ENCODE measurements around the gene PLAAT3. TPM values are rescaled to one million over a fixed set of nuclear protein-coding genes. Genes with fewer than 3 reads are reported as not detected.

PLAAT3 gene
- total RNA-seq, 4 donors from 2014 or later, result 278 to 514 (median 407) TPM

- TF ChIP-seq CTCF (IDR thresholded peaks at IDR 0.05; ENCODE audit: low read depth), result no peak
These were observed 21.7 kb upstream of the PLAAT3 start for GRCh38 chr11:63635762-63636465.

- TF ChIP-seq CTCF (IDR thresholded peaks at IDR 0.05; ENCODE audit: low read depth), result no peak
These were observed 15.2 kb upstream of the PLAAT3 start for GRCh38 chr11:63629426-63629825.

- no peak for TF ChIP-seq CTCF (IDR thresholded peaks at IDR 0.05; ENCODE audit: low read depth)
These were observed 9.4 kb upstream of the PLAAT3 start for GRCh38 chr11:63623513-63624140.

- no peak for TF ChIP-seq CTCF (IDR thresholded peaks at IDR 0.05; ENCODE audit: low read depth)
These were observed 8.1 kb upstream of the PLAAT3 start for GRCh38 chr11:63622323-63622722.

GRCh38 chr11:63621071-63621470, 6.8 kb upstream of the PLAAT3 start:
- no peak for TF ChIP-seq CTCF (IDR thresholded peaks at IDR 0.05; ENCODE audit: low read depth)

GRCh38 chr11:63619967-63620366, 5.7 kb upstream of the PLAAT3 start:
- no peak for TF ChIP-seq CTCF (IDR thresholded peaks at IDR 0.05; ENCODE audit: low read depth)

- no peak for TF ChIP-seq CTCF (IDR thresholded peaks at IDR 0.05; ENCODE audit: low read depth)
These were observed 2.7 kb upstream of the PLAAT3 start for GRCh38 chr11:63616953-63617352.

Measured in subcutaneous adipose tissue (tissue), 4 donors.